ENCODE results near the gene ABCC5. TPM values are rescaled to one million over a fixed set of nuclear protein-coding genes. Genes with fewer than 3 reads are reported as not detected.
A peak's percentile ranks its signal among the peaks of the same experiment; 100 is the strongest.
"Not testable (repeated sequence)": the region's sequence is repeated elsewhere in the genome, so short reads cannot be mapped to it uniquely, and the experiment has no call there.

The ABCC5 gene
- polyA plus RNA-seq (ENCODE audit: insufficient read length), result 28.5 TPM

DNA sequence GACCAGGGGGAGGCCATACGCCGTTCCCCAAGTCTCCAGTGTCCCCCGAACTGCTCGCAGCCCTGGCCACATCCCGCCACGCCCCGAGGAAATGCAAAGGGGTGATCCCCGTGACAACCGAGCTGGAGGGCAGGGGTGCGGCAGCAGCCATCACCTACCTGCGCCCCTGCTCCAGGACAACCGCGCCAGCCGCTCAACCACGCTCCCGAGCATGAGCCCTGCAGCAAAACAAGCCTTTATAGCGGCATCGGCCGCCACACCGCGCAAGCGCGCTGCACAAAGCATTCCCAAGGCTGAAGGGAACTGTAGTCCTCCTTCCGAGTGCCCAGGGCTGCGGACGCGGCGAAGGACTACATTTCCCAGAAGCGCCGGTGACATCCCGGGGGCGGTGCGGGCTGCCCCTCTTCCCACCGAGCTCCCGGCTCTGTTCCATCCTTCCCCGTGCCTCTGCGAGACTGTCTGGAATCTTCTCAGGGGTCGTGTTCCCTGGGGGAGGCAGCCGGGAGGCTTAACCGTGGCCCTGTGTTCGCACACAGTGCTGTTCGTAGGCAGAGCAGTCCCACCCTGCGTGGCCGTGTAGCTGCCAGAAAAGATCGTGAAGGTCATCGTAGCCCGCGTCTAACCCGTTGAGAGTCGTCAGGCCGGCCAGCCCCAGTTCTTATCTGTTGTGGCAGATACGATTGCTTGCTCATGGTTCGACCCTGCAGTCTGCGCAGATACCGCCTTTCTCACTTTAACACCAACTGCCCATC, at the start of gene ABCC5:
Gene ABCC5, minus strand, starts transcription at position 213 of the 752 bp plus-strand sequence. CDS start 3,492 bp downstream, outside the sequence.
- DNase-seq (ENCODE audit: low read depth), result peak; percentile 88

DNA sequence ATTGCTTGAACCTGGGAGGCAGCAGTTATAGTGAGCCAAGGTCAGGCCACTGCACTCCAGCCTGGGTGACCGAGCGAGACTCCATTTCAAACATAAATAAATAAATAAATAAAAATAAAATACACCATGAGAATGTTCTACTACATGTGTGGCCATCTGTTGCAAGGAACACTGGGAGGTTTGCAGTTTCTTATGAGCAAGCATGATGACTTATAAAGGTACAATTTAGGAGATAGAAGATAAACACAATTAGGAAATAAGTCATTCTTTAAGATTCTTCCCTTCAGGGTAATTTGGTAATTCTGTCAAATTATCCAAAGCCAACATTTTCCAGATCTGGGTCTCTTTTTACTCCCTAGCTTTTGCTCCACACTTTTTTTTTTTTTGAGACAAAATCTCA, 48.5 kb upstream of the ABCC5 start:
- DNase-seq (ENCODE audit: low read depth), result no peak

DNA sequence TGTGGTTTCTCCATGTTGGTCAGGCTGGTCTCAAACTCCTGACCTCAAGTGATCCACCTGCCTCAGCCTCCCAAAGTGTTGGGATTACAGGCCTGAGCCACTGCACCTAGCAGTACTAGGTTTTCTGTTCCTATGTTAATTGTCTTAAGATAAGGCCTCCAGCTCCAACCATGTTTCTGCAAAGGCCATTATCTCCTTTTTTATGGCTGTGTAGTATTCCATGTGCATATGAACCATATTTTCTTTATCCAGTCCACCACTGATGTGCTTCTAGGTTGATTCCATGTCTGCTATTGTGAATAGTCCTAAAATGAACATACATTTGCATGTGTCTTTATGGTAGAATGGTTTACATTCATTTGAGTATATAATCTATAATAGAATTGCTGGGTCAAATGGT, 45.0 kb upstream of the ABCC5 start:
- DNase-seq (ENCODE audit: low read depth), result no peak

DNA sequence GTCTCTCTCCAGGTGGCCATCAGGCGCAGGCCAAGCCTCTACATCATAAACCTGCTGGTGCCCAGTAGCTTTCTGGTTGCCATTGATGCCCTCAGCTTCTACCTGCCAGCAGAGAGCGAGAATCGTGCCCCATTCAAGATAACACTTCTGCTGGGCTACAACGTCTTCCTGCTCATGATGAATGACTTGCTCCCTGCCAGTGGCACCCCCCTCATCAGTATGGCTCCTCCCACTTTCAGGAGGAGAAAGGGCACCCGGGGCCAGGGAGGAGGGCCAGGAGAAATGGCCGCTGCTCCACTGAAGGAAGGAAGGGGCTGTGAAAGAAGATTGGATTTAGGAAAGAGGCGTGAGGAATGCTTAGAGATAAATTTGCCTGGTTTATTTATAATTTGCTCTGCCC, 41.7 kb upstream of the ABCC5 start:
- no peak for DNase-seq (ENCODE audit: low read depth)

DNA sequence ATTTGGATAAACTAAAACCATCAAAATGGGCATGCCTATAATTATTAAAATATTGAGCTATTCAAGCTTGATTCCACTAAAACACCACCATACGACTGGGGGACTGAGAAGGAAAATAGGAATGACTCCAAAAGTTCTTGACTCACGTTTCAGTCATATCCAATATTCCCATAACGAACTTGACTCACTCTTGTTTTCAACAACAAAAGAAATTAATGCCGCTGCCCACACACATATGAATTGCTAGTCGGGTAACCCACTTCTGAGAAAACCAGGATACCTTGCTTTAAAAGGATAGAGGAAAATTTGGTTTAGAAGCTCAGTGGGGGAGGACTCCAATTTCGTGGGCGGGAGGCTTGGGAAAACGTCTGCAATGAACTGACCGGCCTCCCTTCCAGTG, 40.3 kb upstream of the ABCC5 start:
- no peak for DNase-seq (ENCODE audit: low read depth)

DNA sequence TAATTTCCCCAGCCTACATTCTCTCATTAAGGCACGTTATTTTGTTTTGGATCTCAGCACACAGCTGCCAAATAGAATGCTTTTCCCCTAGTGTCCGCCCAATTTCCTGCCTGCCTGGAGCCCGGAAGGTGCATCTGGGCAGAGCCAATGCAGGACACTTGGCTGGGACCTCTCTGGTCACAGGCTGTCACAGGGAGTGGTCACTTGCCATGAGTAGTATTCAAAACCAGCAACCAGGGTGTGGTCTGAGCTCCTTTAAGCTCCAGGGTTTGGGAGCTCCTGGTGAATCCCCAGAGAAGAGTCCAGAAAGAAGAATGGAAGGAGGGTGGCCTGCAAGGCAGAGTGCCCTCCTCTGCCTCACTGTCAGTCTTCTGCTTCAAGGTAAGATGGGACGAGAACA, 35.1 kb upstream of the ABCC5 start, which contains the start of gene HTR3C:
Gene HTR3C, plus strand, starts transcription at position 281 of the 400 bp plus-strand sequence. Its CDS starts 34 bp downstream, at position 315.
- DNase-seq (ENCODE audit: low read depth), result no peak

DNA sequence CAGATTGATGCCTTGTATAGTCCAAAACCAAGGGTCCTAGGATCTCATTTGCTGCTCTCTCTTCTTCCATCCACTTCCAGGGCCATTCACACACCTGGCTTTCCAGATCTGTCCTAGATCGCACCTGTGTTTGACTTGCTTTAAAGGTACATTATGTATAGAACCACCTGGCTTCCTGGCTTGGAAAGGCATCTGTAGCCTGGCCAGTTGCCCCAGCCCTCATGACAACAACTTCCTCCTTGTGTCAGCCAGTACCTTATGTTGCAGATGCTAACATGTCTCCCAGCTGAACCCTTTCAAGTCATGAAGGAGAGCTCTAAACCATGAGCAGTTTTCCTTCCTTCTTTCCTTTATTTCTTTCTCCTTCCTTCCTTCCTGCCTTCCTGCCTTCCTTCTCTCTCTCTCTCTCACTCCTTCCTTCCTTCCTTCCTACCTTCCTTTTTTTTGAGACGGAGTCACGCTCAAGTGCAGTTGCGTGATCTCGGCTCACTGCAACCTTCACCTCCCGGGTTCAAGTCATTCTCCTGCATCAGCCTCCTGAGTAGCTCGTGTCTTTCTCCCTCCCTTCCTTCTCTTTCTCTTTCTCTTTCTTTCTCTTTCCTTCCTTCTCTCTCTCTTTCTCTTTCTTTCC, 32.6 kb upstream of the ABCC5 start:
- no peak for DNase-seq (ENCODE audit: low read depth)

DNA sequence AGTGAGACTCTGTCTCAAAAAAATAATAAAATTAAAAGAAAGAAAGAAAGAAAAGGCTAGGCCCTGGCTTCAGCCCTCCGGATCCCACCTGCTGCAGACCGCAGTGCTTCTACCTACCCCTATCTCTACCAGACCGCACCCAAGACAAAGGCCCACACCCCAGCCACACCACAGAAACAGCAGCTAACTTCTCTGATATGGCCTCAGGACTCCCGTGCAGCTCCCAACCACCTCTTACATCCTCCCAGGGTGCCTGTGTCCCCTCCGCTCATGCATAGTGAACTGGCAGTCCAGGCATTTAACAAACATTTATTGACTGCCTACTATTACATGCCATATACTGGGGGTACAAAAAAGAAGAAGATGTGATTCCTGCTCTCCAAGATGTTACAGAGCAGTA, 28.3 kb upstream of the ABCC5 start:
- no peak for DNase-seq (ENCODE audit: low read depth)

DNA sequence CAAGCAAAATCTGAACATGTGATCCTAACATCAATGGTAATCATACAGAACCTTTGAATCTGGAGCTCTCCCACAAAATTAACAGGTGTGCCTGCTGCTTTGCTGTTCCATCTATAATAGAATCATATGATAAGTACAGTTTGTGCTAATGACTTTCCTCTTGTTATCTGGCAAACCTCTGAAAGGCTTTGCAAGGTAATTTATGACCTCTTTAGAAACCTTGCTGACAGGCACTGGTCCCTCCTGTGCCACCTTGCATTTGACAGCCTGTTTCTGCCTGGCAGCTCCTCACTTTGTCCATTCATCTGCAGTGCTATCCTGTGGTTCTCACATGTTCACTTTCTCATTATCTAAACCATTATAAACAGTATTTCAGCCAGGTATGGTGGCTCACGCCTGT, 24.9 kb upstream of the ABCC5 start:
- no peak for DNase-seq (ENCODE audit: low read depth)

DNA sequence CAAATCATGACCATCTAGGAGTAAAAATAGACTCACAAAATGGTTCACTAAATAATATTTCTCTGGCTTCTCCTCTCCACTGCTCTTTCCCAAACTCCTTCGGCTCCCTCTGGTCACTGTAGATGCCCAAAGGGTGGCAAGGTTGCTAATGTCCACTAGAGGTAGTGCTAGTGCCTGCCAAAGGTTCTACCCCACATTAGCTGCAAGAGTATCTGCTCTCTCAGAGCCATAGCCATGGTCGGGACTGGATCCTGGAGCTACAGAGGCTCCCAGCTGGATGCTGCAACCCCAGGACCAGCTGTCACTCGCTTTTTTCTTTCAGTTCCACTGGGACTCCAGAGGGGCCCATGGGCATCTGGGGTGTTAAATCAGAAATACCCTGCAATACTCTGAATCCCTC, 22.3 kb upstream of the ABCC5 start:
- DNase-seq (ENCODE audit: low read depth), result no peak

DNA sequence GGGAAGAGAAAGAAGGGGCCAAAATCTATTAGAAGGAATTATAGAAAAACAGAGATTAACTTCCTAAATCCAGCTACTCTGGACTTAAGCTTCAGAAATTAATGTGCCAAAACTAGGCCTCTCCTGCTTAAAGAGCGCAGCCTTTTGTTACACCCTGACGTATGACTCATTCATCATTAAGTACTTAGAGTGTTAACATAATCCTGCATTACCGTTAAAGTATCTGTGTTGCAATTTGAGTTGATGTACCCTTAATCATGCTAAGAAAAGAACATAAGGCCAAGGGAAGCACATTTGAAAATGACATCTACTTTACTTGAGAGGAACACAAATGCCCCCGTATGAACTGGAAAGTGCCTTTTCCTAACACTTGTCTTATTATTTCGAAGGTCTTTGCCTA, 21.7 kb upstream of the ABCC5 start:
- no peak for DNase-seq (ENCODE audit: low read depth)

DNA sequence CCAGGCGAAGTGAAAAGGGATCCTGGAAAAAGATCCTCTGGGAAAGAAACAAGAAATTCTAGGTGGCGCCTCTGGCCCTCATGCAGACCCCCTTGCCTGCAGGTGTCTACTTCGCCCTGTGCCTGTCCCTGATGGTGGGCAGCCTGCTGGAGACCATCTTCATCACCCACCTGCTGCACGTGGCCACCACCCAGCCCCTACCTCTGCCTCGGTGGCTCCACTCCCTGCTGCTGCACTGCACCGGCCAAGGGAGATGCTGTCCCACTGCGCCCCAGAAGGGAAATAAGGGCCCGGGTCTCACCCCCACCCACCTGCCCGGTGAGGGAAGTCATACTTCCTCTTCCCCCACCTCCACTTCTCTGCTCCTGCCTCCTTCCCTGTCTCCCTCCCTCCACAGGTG, 20.6 kb upstream of the ABCC5 start:
- not testable (repeated sequence) for DNase-seq (ENCODE audit: low read depth)

DNA sequence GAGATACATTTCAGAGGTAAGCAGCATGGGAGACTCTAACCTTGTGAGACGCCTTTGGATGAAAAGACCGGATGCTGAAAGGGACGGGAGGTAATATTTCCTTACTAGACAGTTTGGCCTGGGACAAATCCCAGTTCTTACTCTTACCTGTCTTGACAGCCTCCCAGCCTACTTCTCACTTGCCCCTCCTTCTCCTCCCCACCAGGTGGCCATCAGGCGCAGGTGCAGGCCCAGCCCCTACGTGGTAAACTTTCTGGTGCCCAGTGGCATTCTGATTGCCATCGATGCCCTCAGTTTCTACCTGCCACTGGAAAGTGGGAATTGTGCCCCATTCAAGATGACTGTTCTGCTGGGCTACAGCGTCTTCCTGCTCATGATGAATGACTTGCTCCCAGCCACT, 20.1 kb upstream of the ABCC5 start:
- no peak for DNase-seq (ENCODE audit: low read depth)

DNA sequence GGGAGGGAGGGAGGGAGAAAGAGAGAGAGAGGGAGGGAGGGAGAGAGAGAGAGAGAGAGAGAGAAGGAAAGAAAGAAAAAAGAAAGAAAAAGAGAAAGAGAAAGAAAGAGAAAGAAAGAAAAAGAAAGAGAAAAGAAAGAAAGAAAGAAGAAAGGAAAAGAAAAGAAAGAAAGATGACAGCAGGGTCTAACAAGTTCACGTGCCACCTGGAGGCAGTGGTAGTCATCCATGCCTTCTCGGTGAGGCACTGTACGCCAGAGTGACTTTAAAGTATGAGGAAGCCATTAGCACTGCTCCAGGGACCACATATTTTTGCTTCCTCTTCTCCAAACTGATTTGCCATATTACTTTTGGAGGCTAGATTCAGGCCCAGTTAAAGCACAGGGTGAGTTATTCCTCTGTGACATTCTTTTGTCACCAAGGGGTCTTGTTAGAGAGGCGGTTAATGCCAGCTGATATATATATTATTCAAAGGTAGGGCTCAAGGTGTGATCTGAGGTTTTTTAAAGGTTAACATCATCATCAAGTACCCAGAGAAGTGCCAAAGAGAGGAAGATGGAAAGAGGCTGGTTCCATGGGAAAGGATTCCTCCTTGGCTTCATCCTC, 13.6 kb upstream of the ABCC5 start, which contains the start of gene HTR3D:
Gene HTR3D, plus strand, starts transcription at position 556 of the 606 bp plus-strand sequence. Its CDS starts 0 bp downstream, at position 556.
- no peak for DNase-seq (ENCODE audit: low read depth)

DNA sequence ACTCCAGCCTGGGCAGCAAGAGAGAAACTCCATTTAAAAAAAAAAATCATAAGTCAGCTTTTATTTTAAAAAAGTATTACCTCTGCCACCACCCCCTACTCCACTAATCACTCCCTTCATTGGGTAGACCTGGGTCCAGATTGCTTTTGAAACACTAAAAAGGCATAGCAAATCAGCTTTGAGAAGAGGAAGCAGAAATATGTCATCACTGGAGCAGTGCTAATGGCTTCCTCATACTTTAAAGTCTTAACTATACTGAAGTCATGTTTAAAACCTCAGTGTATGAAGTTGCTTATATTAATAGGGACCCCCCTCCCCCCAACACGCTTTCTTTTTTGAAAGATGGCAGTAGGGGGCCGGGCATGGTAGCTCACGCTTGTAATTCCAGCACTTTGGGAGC, 12.9 kb upstream of the ABCC5 start:
- DNase-seq (ENCODE audit: low read depth), result no peak

DNA sequence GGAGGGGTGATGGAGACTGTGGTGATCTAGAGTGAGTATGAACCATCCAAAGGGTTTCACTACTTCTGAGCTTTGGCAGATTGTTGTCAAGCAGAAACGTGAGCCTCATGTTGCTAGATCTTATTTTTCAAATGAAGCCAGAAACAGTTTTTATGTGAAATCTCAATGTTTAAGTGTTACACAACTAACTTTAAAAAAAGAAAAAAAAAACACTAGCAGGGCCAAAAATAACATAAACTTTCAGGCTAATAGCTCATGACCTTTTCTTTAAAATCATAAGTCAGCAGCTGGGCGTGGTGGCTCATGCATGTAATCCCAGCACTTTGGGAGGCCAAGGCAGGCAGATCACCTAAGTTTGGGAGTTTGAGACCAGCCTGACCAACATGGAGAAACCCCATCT, 11.8 kb upstream of the ABCC5 start:
- DNase-seq (ENCODE audit: low read depth), result no peak

DNA sequence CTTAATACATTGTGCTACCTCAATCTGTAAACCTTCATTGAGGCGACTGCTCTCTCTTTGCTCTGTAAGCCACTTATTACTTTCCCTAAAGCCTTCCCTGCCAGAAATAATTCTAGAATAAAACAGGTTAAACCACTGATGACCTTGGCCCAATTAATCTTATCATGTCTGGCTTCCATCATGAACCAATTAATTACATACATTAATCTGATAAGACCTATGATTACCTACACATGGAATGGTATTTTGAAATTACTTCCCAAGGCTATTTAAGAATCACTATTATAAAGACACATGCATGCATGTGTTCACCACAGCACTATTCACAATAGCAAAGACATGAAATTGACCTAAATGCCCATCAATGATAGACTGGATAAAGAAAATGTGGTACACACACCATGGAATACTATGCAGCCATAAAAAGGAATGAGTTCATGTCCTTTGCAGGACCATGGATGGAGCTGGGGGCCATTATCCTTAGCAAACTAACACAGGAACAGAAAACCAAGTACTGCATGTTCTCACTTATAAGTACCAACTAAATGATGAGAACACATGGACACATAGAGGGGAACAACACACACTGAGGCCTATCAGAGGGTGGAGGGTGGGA, 10.7 kb upstream of the ABCC5 start:
- DNase-seq (ENCODE audit: low read depth), result not testable (repeated sequence)

DNA sequence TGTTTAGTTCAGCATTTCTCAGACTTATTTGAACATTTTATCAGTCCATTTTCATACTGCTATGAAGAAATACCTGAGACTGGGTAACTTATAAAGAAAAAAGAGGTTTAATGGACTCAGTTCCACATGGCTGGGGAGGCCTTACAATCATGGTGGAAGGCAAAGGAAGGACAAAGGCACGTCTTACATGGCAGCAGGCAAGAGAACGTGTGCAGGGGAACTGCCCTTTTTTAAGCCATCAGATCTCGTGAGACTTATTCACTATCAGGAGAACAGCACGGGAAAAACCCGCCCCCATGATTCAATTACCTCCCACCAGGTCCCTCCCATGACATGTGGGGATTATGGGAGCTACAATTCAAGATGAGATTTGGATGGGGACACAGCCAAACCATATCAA, 7.6 kb upstream of the ABCC5 start:
- DNase-seq (ENCODE audit: low read depth), result not testable (repeated sequence)

DNA sequence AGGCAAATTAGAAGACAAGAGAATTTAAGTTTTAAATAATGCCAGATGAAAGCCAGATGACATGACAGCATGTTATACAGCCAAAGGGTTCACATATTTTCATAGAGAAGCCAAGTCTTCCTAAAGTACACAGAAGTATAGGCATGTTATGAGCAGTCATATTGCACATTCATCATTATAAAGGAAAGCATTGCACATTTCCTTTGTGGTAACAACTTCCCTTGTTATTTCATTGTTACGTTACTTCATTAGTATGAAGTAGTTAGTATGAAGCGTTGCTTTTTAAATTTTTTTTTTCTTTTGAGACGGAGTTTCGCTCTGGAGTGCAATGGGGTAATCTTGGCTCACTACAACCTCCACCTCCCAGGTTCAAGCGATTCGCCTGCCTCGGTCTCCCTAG, 4.6 kb upstream of the ABCC5 start:
- DNase-seq (ENCODE audit: low read depth), result no peak

DNA sequence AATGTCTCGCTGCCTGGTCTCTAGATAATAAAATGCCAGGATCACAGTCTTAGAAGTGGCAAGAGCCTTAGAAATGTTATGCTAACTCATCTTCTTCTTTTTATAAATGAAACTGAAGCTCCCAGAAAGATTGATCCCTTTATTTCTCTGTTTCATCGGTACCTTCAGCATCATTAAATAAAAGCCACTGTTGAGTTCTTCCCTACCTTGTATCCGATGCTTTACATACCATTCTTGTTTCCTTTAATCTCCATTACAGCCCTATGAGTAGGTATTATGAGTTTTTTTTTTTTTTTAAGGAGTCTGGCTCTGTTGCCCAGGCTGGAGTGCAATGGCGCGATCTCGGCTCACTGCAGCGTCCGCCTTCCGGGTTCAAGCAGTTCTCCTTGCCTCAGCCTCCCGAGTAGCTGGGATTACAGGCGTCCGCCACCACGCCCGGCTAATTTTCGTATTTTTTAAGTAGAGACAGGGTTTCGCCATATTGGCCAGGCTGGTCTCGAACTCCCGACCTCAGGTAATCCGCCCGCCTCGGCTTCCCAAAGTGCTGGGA, 815 bp upstream of the ABCC5 start:
- DNase-seq (ENCODE audit: low read depth), result no peak

DNA sequence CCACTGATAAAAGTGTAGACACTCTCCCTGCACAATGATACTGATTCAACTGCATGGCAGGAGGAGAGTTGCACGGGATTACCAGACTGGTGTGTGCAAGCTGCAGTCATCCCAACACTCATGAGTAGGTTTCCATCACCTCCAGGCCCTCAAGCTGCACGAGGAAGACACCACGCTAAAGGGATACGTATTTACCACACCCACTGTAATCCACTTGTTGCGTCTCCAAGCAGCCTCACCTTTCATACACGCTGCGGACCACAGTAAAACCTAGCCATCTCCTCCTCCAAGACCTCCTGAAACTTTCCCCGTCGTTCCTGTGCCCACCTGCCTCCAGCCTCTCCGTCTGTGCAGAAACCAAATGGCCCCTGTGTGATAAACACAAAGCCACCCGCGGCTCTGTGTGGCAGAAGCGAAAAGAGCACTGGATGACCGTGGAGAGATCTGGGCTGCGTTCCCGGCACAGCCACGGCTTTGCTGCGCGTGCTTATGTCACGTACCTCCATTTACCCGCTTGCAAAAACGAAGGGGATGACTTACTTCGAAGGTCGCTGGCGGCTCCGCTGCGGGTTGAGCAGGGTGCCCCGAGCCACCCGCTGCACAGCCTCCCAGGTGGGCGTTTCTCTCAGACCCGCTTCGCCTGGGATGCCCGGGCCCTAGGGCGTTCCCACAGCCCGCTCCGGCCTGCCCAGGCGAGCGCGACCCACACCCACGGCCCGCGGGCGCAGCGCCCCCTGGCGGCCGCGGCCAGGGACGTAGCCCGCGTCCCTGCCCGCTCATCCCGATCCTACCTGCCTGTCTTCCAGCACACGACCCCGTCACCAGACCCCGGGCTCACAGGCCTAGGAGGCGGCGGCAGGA, 643 bp downstream of the ABCC5 start:
- no peak for DNase-seq (ENCODE audit: low read depth)
